NB4 (cell line): Measurements from ENCODE around the gene ADORA2B.

ENCODE experiments used
- DNase-seq: peaks from one replicate; pipeline ENCODE4 v3.0.0; 2010; ENCODE audit warnings: low read depth
- H3K4me3 ChIP-seq: one replicate; pipeline ENCODE4 v1.5.1; 2011; ENCODE audit warnings: mild to moderate bottlenecking, low read depth, low read length, moderate library complexity
- CTCF ChIP-seq: IDR thresholded peaks from one replicate; pipeline ENCODE4 v1.5.1; 2012; ENCODE audit warnings: low read depth, low read length
- MYC ChIP-seq: IDR thresholded peaks from 2 replicates; pipeline ENCODE4 v1.6.1; 2011; ENCODE audit warnings: low read depth, low read length
- POLR2A ChIP-seq: IDR thresholded peaks from 2 replicates; pipeline ENCODE4 v1.6.1; 2011; ENCODE audit warnings: mild to moderate bottlenecking; ENCODE audit not compliant: insufficient read length; ENCODE audit errors: extremely low read depth
- TF ChIP-seq, protein P1 (sequence below): IDR thresholded peaks from 2 replicates; pipeline ENCODE4 v1.6.1; 2011; ENCODE audit warnings: low read depth, low read length

ADORA2B gene

GRCh38 chr17:15965528-15965927 lies 20.6 kb downstream of the ADORA2B start:
- DNase-seq = peak; percentile 56
- H3K4me3 ChIP-seq = no peak overlapping the region
- TF ChIP-seq CTCF (no peak), POLR2A (no peak), MYC (no peak)
- TF ChIP-seq, protein P1, sequence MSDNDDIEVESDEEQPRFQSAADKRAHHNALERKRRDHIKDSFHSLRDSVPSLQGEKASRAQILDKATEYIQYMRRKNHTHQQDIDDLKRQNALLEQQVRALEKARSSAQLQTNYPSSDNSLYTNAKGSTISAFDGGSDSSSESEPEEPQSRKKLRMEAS = no peak

DNA sequence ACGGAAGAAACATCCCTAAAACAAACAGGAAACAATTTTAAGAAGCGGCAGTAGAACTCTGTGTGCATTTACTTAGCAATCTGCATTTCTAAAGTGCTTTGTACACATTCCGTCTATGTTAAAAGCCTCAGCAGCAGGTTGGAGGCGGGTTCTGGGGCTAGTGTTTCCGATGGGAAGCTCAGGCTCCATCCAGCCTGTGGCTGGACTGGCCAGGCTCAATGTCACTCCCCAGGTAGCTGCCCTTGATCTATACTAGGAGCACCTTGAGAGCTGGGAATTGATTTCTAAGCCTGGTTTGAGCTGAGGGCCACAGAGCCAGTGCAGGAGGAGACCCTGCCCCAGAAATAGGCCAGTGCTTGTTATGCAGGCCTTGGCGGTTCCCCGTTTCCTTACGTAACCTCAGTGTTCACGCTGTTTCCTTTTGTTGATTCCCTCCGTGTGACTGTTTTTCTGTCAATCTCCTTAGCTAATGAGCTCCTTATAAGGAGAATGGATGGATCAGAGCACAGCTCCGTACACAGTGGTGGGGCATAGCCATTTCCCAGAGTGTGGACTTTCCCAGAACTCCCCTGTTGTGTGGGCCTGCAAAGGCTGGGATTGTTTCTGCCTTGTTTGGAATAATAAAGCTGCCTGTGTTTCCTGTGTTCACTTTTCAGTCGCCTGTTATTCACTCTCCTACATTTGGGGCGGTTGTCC lies 21.4 kb downstream of the ADORA2B start:
- peak; percentile 79 for DNase-seq
- TF ChIP-seq CTCF = no peak
- peak; percentile 10 for TF ChIP-seq POLR2A
- TF ChIP-seq, protein P1 = peak; percentile 53
- H3K4me3 ChIP-seq = peak overlapping the region; percentile 47

- H3K4me3 ChIP-seq = peak overlapping the region; percentile 47
- peak; percentile 21; the same call in 1 of the 2 replicates for TF ChIP-seq MYC
- TF ChIP-seq, protein P1 = no peak
- peak; percentile 81 for DNase-seq
Measured at GRCh38 chr17:15966879-15967248, 21.9 kb downstream of the ADORA2B start.

GRCh38 chr17:15967706-15968399 lies 22.9 kb downstream of the ADORA2B start:
- DNase-seq = peak; percentile 25

DNA sequence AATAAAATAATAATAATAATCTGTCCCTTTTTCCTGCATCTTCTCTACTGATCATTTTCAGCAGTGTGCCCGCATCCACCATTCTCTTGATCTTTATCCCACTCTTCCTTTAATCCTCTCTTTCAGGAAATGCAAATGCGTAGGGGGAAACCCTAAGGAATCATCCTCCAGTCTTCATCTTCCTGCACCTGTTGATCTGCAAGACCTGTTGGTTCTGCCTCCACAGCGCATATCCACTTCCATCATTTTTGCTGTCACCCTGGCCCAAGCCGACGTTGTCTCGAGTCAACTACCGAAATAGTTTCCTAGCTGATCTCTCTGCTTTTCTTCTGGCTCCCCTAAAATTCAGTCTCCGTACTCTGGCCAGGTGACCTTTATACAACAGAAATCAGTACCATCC lies 24.5 kb downstream of the ADORA2B start:
- no peak for DNase-seq
- H3K4me3 ChIP-seq = no peak overlapping the region
- TF ChIP-seq, protein P1 = no peak
- TF ChIP-seq CTCF (no peak), POLR2A (no peak), MYC (no peak)

More at GRCh38 chr17:15967706-15968399, 22.9 kb downstream of the ADORA2B start:
- H3K4me3 ChIP-seq = no peak overlapping the region
- TF ChIP-seq MYC = no peak
- no peak for TF ChIP-seq CTCF
- TF ChIP-seq, protein P1 = no peak
- TF ChIP-seq POLR2A = no peak

DNA sequence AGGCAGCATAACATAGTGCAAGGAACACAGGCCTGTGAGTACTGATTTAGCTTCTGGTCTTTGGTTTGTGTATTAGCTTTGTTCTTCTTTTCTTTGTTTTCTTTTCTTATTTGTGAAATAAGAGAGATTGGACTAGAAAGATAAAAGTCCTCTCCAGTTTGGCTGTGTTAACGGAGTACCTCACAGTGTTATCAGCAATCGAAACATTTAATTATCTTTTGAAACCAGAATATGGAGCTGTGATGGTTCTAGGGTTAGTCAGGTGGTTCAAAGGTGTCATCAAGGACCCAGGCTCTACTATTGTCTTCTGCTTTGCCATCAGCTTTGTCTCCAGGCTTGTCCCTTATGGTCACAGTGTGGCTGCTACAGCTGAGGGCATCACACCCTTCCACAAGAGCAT lies 25.6 kb downstream of the ADORA2B start:
- TF ChIP-seq, protein P1 = no peak
- no peak for TF ChIP-seq MYC
- TF ChIP-seq CTCF = no peak
- no peak for TF ChIP-seq POLR2A
- no peak for DNase-seq
- no peak overlapping the region for H3K4me3 ChIP-seq
